Effector memory CD8-positive, alpha-beta T cell (primary cell): ENCODE measurements around the gene UBE2Z.
"Not testable (repeated sequence)": the region's sequence is repeated elsewhere in the genome, so short reads cannot be mapped to it uniquely, and the experiment has no call there.

Experiments
- ATAC-seq: fragments of 150-1000 bp; cut with Tn5 transposase; replicated peaks from 2 replicates; pipeline ENCODE4 v1.10.0; 2021; ENCODE audit warnings: mild to moderate bottlenecking, moderate library complexity
- DNase-seq, 3 experiments: peaks; one replicate each; pipeline ENCODE4 v3.0.0; 2021
- H3K27ac Mint-ChIP-seq, 2 donors: one replicate each; pipeline ENCODE4 v1.8.0; 2022; ENCODE audit warnings: mild to moderate bottlenecking in 2 of 2, mixed read lengths in 2 of 2, moderate library complexity in 2 of 2
- H3K27me3 Mint-ChIP-seq, 2 donors: one replicate each; pipeline ENCODE4 v1.8.0; 2022; ENCODE audit warnings: mixed read lengths in 2 of 2
- H3K36me3 Mint-ChIP-seq: one replicate; pipeline ENCODE4 v1.8.0; 2022; ENCODE audit warnings: mild to moderate bottlenecking, moderate library complexity, mixed read lengths; ENCODE audit not compliant: insufficient read depth
- H3K4me1 Mint-ChIP-seq, 2 donors: one replicate each; pipeline ENCODE4 v1.8.0; 2022; ENCODE audit warnings: low read depth in 2 of 2, mixed read lengths in 2 of 2
- H3K4me3 Mint-ChIP-seq, 2 donors: one replicate each; pipeline ENCODE4 v1.8.0; 2022; ENCODE audit warnings: mild to moderate bottlenecking in 2 of 2, mixed read lengths in 2 of 2, moderate library complexity in 2 of 2
- H3K9me3 Mint-ChIP-seq, 2 donors: one replicate each; pipeline ENCODE4 v1.8.0; 2022; ENCODE audit warnings: mixed read lengths in 2 of 2
- total RNA-seq, 9 experiments: gene quantifications; one replicate each; lab custom pipeline; 2026; lab: John Stamatoyannopoulos, UW

The UBE2Z gene
- 53.8 to 204 (median 129) reads per million in 9 experiments for total RNA-seq

- no peaks in the 10 kb centered on the region for H3K9me3 Mint-ChIP-seq
- peak; percentile 67 to 74 (median 70) for DNase-seq
- peak; percentile 86 for ATAC-seq
- no peaks in the 10 kb centered on the region for H3K27me3 Mint-ChIP-seq
- H3K4me1 Mint-ChIP-seq: peaks cover 38 to 46% of the 10 kb centered on the region in 2 donors
- peak within 1 kb of the TSS; percentile 94 to 96 for H3K27ac Mint-ChIP-seq
- peaks cover 43% of the 10 kb centered on the region for H3K36me3 Mint-ChIP-seq
- H3K4me3 Mint-ChIP-seq: peak within 1 kb of the TSS; percentile 86 to 87
Observed at GRCh38 chr17:48908047-48908843, at the start of gene UBE2Z. UBE2Z (plus strand) TSS chr17:48908407; CDS start chr17:48908504, 97 bp downstream.

- peaks cover 92% of the 10 kb centered on the region for H3K36me3 Mint-ChIP-seq
- no peak overlapping the region for H3K4me3 Mint-ChIP-seq
- H3K4me1 Mint-ChIP-seq: no peaks in the 10 kb centered on the region
- no peaks in the 10 kb centered on the region for H3K9me3 Mint-ChIP-seq
- no peaks in the 10 kb centered on the region for H3K27me3 Mint-ChIP-seq
- DNase-seq (no peak), ATAC-seq (no peak)
- peak overlapping the region in 1 of 2 donors; percentile 31 for H3K27ac Mint-ChIP-seq
Observed at GRCh38 chr17:48860034-48860433, 48.2 kb upstream of the UBE2Z start.

GRCh38 chr17:48860456-48860855, 47.8 kb upstream of the UBE2Z start:
- no peaks in the 10 kb centered on the region for H3K27me3 Mint-ChIP-seq
- H3K4me3 Mint-ChIP-seq: no peak overlapping the region
- peaks cover 88% of the 10 kb centered on the region for H3K36me3 Mint-ChIP-seq

GRCh38 chr17:48868916-48869500, 39.2 kb upstream of the UBE2Z start:
- no peaks in the 10 kb centered on the region for H3K9me3 Mint-ChIP-seq
- H3K4me3 Mint-ChIP-seq: no peak overlapping the region
- ATAC-seq (no peak), DNase-seq (no peak)
- H3K27ac Mint-ChIP-seq: no peak overlapping the region
- H3K27me3 Mint-ChIP-seq: no peaks in the 10 kb centered on the region
- peaks cover 25% of the 10 kb centered on the region for H3K36me3 Mint-ChIP-seq
- H3K4me1 Mint-ChIP-seq: peaks cover 0 to 4% of the 10 kb centered on the region in 2 donors

More at GRCh38 chr17:48860456-48860855, 47.8 kb upstream of the UBE2Z start:
- Mint-ChIP-seq H3K4me1 (no peaks in the 10 kb centered on the region), H3K9me3 (no peaks in the 10 kb centered on the region), H3K27ac (peak overlapping the region in 1 of 2 donors; percentile 31)
- DNase-seq: no peak
- no peak for ATAC-seq

GRCh38 chr17:48869821-48870318, 38.3 kb upstream of the UBE2Z start:
- no peak overlapping the region for H3K4me3 Mint-ChIP-seq
- H3K27ac Mint-ChIP-seq: no peak overlapping the region
- no peaks in the 10 kb centered on the region for H3K9me3 Mint-ChIP-seq
- H3K27me3 Mint-ChIP-seq: no peaks in the 10 kb centered on the region
- H3K36me3 Mint-ChIP-seq: peaks cover 16% of the 10 kb centered on the region
- ATAC-seq (no peak), DNase-seq (no peak)
- peaks cover 0 to 4% of the 10 kb centered on the region in 2 donors for H3K4me1 Mint-ChIP-seq

GRCh38 chr17:48871035-48871550, 37.1 kb upstream of the UBE2Z start:
- ATAC-seq (peak; percentile 26), DNase-seq (no peak)
- no peak overlapping the region for H3K4me3 Mint-ChIP-seq
- H3K36me3 Mint-ChIP-seq: peaks cover 9% of the 10 kb centered on the region
- no peaks in the 10 kb centered on the region for H3K9me3 Mint-ChIP-seq
- H3K4me1 Mint-ChIP-seq: peaks cover 0 to 4% of the 10 kb centered on the region in 2 donors
- no peak overlapping the region for H3K27ac Mint-ChIP-seq
- H3K27me3 Mint-ChIP-seq: no peaks in the 10 kb centered on the region

GRCh38 chr17:48871551-48872351, 36.5 kb upstream of the UBE2Z start:
- peaks cover 0 to 4% of the 10 kb centered on the region in 2 donors for H3K4me1 Mint-ChIP-seq
- no peak overlapping the region for H3K4me3 Mint-ChIP-seq
- H3K36me3 Mint-ChIP-seq: peaks cover 7% of the 10 kb centered on the region
- H3K9me3 Mint-ChIP-seq: no peaks in the 10 kb centered on the region
- H3K27me3 Mint-ChIP-seq: no peaks in the 10 kb centered on the region
- DNase-seq (no peak), ATAC-seq (no peak)
- peak overlapping the region in 1 of 2 donors; percentile 46 for H3K27ac Mint-ChIP-seq

GRCh38 chr17:48872409-48872808, 35.8 kb upstream of the UBE2Z start:
- H3K9me3 Mint-ChIP-seq: not testable (repeated sequence)

GRCh38 chr17:48873209-48873608, 35.0 kb upstream of the UBE2Z start:
- H3K9me3 Mint-ChIP-seq: no peaks in the 10 kb centered on the region
- no peak for DNase-seq
- ATAC-seq: no peak
- peaks cover 0 to 4% of the 10 kb centered on the region in 2 donors for H3K4me1 Mint-ChIP-seq
- no peaks in the 10 kb centered on the region for H3K27me3 Mint-ChIP-seq
- H3K36me3 Mint-ChIP-seq: no peaks in the 10 kb centered on the region
- no peak overlapping the region for H3K27ac Mint-ChIP-seq
- no peak overlapping the region for H3K4me3 Mint-ChIP-seq

More at GRCh38 chr17:48872409-48872808, 35.8 kb upstream of the UBE2Z start:
- not testable (repeated sequence) for DNase-seq, H3K4me1 Mint-ChIP-seq, H3K4me3 Mint-ChIP-seq, H3K27me3 Mint-ChIP-seq, ATAC-seq, H3K36me3 Mint-ChIP-seq
- peak overlapping the region in 1 of 2 donors; percentile 46 for H3K27ac Mint-ChIP-seq

- no peaks in the 10 kb centered on the region for H3K9me3 Mint-ChIP-seq
- no peak for ATAC-seq
- H3K4me3 Mint-ChIP-seq: no peak overlapping the region
- no peaks in the 10 kb centered on the region for H3K27me3 Mint-ChIP-seq
- no peaks in the 10 kb centered on the region for H3K36me3 Mint-ChIP-seq
- peak overlapping the region in 1 of 2 donors; percentile 79 for H3K27ac Mint-ChIP-seq
- DNase-seq: no peak
- H3K4me1 Mint-ChIP-seq: peaks cover 0 to 4% of the 10 kb centered on the region in 2 donors
Observed at GRCh38 chr17:48873696-48874443, 34.3 kb upstream of the UBE2Z start.

- ATAC-seq (peak; percentile 95), DNase-seq (peak; percentile 55 to 65 (median 63))
- H3K27me3 Mint-ChIP-seq: no peaks in the 10 kb centered on the region
- no peaks in the 10 kb centered on the region for H3K36me3 Mint-ChIP-seq
- peaks cover 0 to 2% of the 10 kb centered on the region in 2 donors for H3K4me1 Mint-ChIP-seq
- H3K4me3 Mint-ChIP-seq: no peak overlapping the region
- H3K9me3 Mint-ChIP-seq: no peaks in the 10 kb centered on the region
- H3K27ac Mint-ChIP-seq: no peak overlapping the region
Observed at GRCh38 chr17:48878920-48879898, 29.0 kb upstream of the UBE2Z start.
